GM12892 (cell line): ENCODE data around the gene RTBDN.

Source experiments
- POLR2A ChIP-seq: IDR thresholded peaks from 2 replicates; pipeline ENCODE4 v1.6.1; 2011; ENCODE audit warnings: low read depth, low read length, control low read depth
- POLR2AphosphoS5 ChIP-seq: IDR thresholded peaks from 2 replicates; pipeline ENCODE4 v1.6.1; 2011; ENCODE audit warnings: low read depth, low read length, control low read depth
- TAF1 ChIP-seq: IDR thresholded peaks from 2 replicates; pipeline ENCODE4 v1.6.1; 2011; ENCODE audit warnings: low read depth, mild to moderate bottlenecking, control low read depth, low read length, borderline replicate concordance

GRCh38 chr19:12833418-12833737 lies 1.0 kb downstream of the RTBDN start:
- no peak for TF ChIP-seq POLR2AphosphoS5
- no peak for TF ChIP-seq POLR2A
- TF ChIP-seq TAF1: no peak
